ENCODE data around the gene SLC16A6.
"Not testable (repeated sequence)": the region's sequence is repeated elsewhere in the genome, so short reads cannot be mapped to it uniquely, and the experiment has no call there.

The SLC16A6 gene

GRCh38 chr17:68314916-68315535 is 24.1 kb upstream of the SLC16A6 start:
- peak; percentile 62 for DNase-seq (ENCODE audit: low read depth)

GRCh38 chr17:68310152-68310551 is 19.2 kb upstream of the SLC16A6 start:
- no peak for DNase-seq (ENCODE audit: low read depth)

GRCh38 chr17:68309066-68309670 is 18.2 kb upstream of the SLC16A6 start:
- DNase-seq (ENCODE audit: low read depth) = not testable (repeated sequence)

- not testable (repeated sequence) for DNase-seq (ENCODE audit: low read depth)
These were observed 17.6 kb upstream of the SLC16A6 start for GRCh38 chr17:68308486-68308885.

GRCh38 chr17:68307443-68307842 is 16.5 kb upstream of the SLC16A6 start:
- DNase-seq (ENCODE audit: low read depth) = no peak

GRCh38 chr17:68306819-68307218 is 15.9 kb upstream of the SLC16A6 start:
- no peak for DNase-seq (ENCODE audit: low read depth)

GRCh38 chr17:68305142-68305541 is 14.2 kb upstream of the SLC16A6 start:
- peak; percentile 36 for DNase-seq (ENCODE audit: low read depth)

- DNase-seq (ENCODE audit: low read depth) = no peak
These were observed 13.8 kb upstream of the SLC16A6 start for GRCh38 chr17:68304706-68305105.

- no peak for DNase-seq (ENCODE audit: low read depth)
These were observed 11.7 kb upstream of the SLC16A6 start for GRCh38 chr17:68302666-68303065.

GRCh38 chr17:68302066-68302564 is 11.2 kb upstream of the SLC16A6 start:
- DNase-seq (ENCODE audit: low read depth) = no peak

- DNase-seq (ENCODE audit: low read depth) = no peak
These were observed 10.6 kb upstream of the SLC16A6 start for GRCh38 chr17:68301438-68301959.

- no peak for DNase-seq (ENCODE audit: low read depth)
These were observed 8.9 kb upstream of the SLC16A6 start for GRCh38 chr17:68299817-68300216.

GRCh38 chr17:68298601-68299000 is 7.7 kb upstream of the SLC16A6 start:
- no peak for DNase-seq (ENCODE audit: low read depth)

- no peak for DNase-seq (ENCODE audit: low read depth)
These were observed 6.3 kb upstream of the SLC16A6 start for GRCh38 chr17:68297195-68297594.

GRCh38 chr17:68296217-68297191 is 5.6 kb upstream of the SLC16A6 start:
- DNase-seq (ENCODE audit: low read depth) = no peak

- DNase-seq (ENCODE audit: low read depth) = no peak
These were observed 4.2 kb upstream of the SLC16A6 start for GRCh38 chr17:68295086-68295485.

- no peak for DNase-seq (ENCODE audit: low read depth)
These were observed 3.7 kb upstream of the SLC16A6 start for GRCh38 chr17:68294617-68295016.

GRCh38 chr17:68294196-68294555 is 3.2 kb upstream of the SLC16A6 start:
- peak; percentile 25 for DNase-seq (ENCODE audit: low read depth)

- DNase-seq (ENCODE audit: low read depth) = no peak
These were observed 2.7 kb upstream of the SLC16A6 start for GRCh38 chr17:68293490-68294195.

GRCh38 chr17:68292689-68293040 is 1.7 kb upstream of the SLC16A6 start:
- no peak for DNase-seq (ENCODE audit: low read depth)

- peak; percentile 58 for DNase-seq (ENCODE audit: low read depth)
These were observed 1.1 kb upstream of the SLC16A6 start for GRCh38 chr17:68291836-68292688.
